ENCODE data around the gene NEK11. TPM values are rescaled to one million over a fixed set of nuclear protein-coding genes. Genes with fewer than 3 reads are reported as not detected.

The NEK11 gene
- total RNA-seq, 1 donor from 2014 or later = 16.9 TPM

GRCh38 chr3:131200636-131201199, 174.0 kb downstream of the NEK11 start:
- no peak for DNase-seq (ENCODE audit: low spot score)
- ATAC-seq = no peak
- intact Hi-C loops (cut with DNase I) = no loop called here

- no peak for DNase-seq (ENCODE audit: low spot score)
- peak; percentile 39 for ATAC-seq
- intact Hi-C loops (cut with DNase I) = no loop called here
Observed at GRCh38 chr3:131216330-131216729, 189.7 kb downstream of the NEK11 start.

- intact Hi-C loops (cut with DNase I) = no loop called here
- ATAC-seq (no peak), DNase-seq (ENCODE audit: low spot score) (no peak)
Observed at GRCh38 chr3:131216801-131217200, 190.1 kb downstream of the NEK11 start.

GRCh38 chr3:131217296-131217741, 190.6 kb downstream of the NEK11 start:
- intact Hi-C loops (cut with DNase I) = no loop called here
- no peak for ATAC-seq
- DNase-seq (ENCODE audit: low spot score) = no peak

GRCh38 chr3:131218196-131218595, 191.5 kb downstream of the NEK11 start:
- DNase-seq (ENCODE audit: low spot score) = no peak
- intact Hi-C loops (cut with DNase I) = no loop called here
- ATAC-seq = no peak

GRCh38 chr3:131221731-131222130, 195.1 kb downstream of the NEK11 start:
- no peak for ATAC-seq
- no peak for DNase-seq (ENCODE audit: low spot score)
- intact Hi-C loops (cut with DNase I) = no loop called here

- ATAC-seq (no peak), DNase-seq (ENCODE audit: low spot score) (no peak)
- intact Hi-C loops (cut with DNase I) = no loop called here
Observed at GRCh38 chr3:131222599-131222998, 195.9 kb downstream of the NEK11 start.

- intact Hi-C loops (cut with DNase I) = no loop called here
- ATAC-seq = no peak
- DNase-seq (ENCODE audit: low spot score) = no peak
Observed at GRCh38 chr3:131223373-131224289, 197.0 kb downstream of the NEK11 start.

GRCh38 chr3:131224886-131225550, 198.3 kb downstream of the NEK11 start:
- no peak for ATAC-seq
- DNase-seq (ENCODE audit: low spot score) = no peak
- intact Hi-C loops (cut with DNase I) = no loop called here

- DNase-seq (ENCODE audit: low spot score) = no peak
- no peak for ATAC-seq
- intact Hi-C loops (cut with DNase I) = no loop called here
Observed at GRCh38 chr3:131228522-131228921, 201.8 kb downstream of the NEK11 start.

- ATAC-seq (no peak), DNase-seq (ENCODE audit: low spot score) (no peak)
- intact Hi-C loops (cut with DNase I) = no loop called here
Observed at GRCh38 chr3:131231710-131232389, 205.2 kb downstream of the NEK11 start.

GRCh38 chr3:131232711-131233267, 206.1 kb downstream of the NEK11 start:
- DNase-seq (ENCODE audit: low spot score) = no peak
- intact Hi-C loops (cut with DNase I) = no loop called here
- ATAC-seq = no peak

- DNase-seq (ENCODE audit: low spot score) = no peak
- intact Hi-C loops (cut with DNase I) = no loop called here
- no peak for ATAC-seq
Observed at GRCh38 chr3:131233900-131234668, 207.4 kb downstream of the NEK11 start.

- ATAC-seq (no peak), DNase-seq (ENCODE audit: low spot score) (no peak)
- intact Hi-C loops (cut with DNase I) = no loop called here
Observed at GRCh38 chr3:131236421-131236820, 209.7 kb downstream of the NEK11 start.

GRCh38 chr3:131238496-131238895, 211.8 kb downstream of the NEK11 start:
- no peak for DNase-seq (ENCODE audit: low spot score)
- ATAC-seq = no peak
- intact Hi-C loops (cut with DNase I) = no loop called here

- DNase-seq (ENCODE audit: low spot score) (no peak), ATAC-seq (no peak)
- intact Hi-C loops (cut with DNase I) = no loop called here
Observed at GRCh38 chr3:131239267-131239666, 212.6 kb downstream of the NEK11 start.

GRCh38 chr3:131242201-131242600, 215.5 kb downstream of the NEK11 start:
- no peak for DNase-seq (ENCODE audit: low spot score)
- intact Hi-C loops (cut with DNase I) = no loop called here
- peak; percentile 34 for ATAC-seq

- intact Hi-C loops (cut with DNase I) = no loop called here
- no peak for DNase-seq (ENCODE audit: low spot score)
- ATAC-seq = no peak
Observed at GRCh38 chr3:131250466-131250865, 223.8 kb downstream of the NEK11 start.

Measured in sciatic nerve (tissue), 2 donors.